ENCODE data around the gene TCERG1L. TPM values are rescaled to one million over a fixed set of nuclear protein-coding genes. Genes with fewer than 3 reads are reported as not detected.

TCERG1L gene
- total RNA-seq, 2 experiments from 2014 or later = not detected

GRCh38 chr10:131219584-131219886 is 92.0 kb downstream of the TCERG1L start:
- no peak overlapping the region for H3K27ac Mint-ChIP-seq
- H3K27me3 Mint-ChIP-seq = no peaks in the 10 kb centered on the region
- no peaks in the 10 kb centered on the region for H3K4me1 Mint-ChIP-seq
- DNase-seq = no peak
- no peaks in the 10 kb centered on the region for H3K36me3 Mint-ChIP-seq (ENCODE audit: low read depth)
- H3K9me3 Mint-ChIP-seq = no peaks in the 10 kb centered on the region
- no peak overlapping the region for H3K4me3 Mint-ChIP-seq
- POLR2A ChIA-PET = no interaction called here
- CTCF ChIA-PET = no interaction called here

- Mint-ChIP-seq H3K27me3 (no peaks in the 10 kb centered on the region), H3K36me3 (ENCODE audit: low read depth) (no peaks in the 10 kb centered on the region), H3K9me3 (no peaks in the 10 kb centered on the region), H3K4me1 (no peaks in the 10 kb centered on the region), H3K4me3 (no peak overlapping the region), H3K27ac (no peak overlapping the region)
- ChIA-PET CTCF (interaction anchor here (0.5 kb wide), 1 partner anchor 144 kb away, joined by 3 read pairs; no protein-coding TSS in a partner anchor), POLR2A (no interaction called here)
- no peak for DNase-seq
Measured at GRCh38 chr10:131218811-131219583, 92.5 kb downstream of the TCERG1L start.

DNA sequence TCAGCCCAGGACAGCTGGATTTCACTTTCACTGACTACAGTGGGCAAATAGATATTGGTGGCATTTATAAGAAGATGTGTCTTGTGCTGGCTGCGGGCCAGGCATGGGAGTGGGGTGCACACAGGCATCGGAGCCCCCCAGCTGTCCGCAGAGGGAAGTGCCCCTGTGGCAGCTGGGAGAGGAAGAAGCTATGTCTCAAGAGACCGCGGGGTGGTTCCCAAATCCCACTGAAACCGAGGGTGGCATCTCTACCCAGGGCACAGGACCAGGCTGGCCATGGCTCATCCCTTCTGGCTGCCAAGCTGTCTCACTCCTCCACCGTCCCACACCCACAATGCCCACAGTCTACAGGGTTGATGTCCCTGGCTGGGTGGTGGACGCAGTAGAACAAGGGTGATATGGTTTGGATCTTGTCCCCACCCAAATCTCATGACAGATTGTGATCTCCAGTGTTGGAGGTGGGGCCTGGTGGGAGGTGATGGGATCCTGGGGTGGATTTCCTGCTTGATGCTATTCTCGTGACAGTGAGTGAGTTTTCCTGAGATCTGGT is 94.8 kb downstream of the TCERG1L start:
- Mint-ChIP-seq H3K27ac (no peak overlapping the region), H3K9me3 (no peaks in the 10 kb centered on the region), H3K36me3 (ENCODE audit: low read depth) (no peaks in the 10 kb centered on the region), H3K4me1 (no peaks in the 10 kb centered on the region), H3K4me3 (no peak overlapping the region), H3K27me3 (no peaks in the 10 kb centered on the region)
- POLR2A ChIA-PET = no interaction called here
- CTCF ChIA-PET = no interaction called here
- no peak for DNase-seq

DNA sequence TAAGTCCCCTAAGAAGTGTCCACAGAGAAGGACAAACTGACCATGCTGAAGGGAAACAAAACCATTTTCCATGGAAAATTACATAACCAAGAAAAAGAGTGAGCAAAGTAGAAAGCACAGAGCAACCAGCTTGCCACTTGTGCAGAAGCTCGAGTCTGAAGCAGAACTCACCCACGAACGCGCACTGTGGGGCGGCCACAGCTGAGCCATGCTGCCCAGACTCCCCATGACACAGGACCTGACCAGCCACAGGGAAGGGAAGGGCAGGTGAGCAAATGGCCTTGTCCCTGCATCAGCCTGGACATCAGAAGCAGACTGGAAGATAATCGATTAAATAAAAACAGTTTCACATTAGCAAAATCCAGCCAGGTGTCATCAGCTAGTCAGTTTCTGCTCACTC is 95.7 kb downstream of the TCERG1L start:
- no peaks in the 10 kb centered on the region for H3K9me3 Mint-ChIP-seq
- no peaks in the 10 kb centered on the region for H3K36me3 Mint-ChIP-seq (ENCODE audit: low read depth)
- ChIA-PET POLR2A (no interaction called here), CTCF (no interaction called here)
- no peaks in the 10 kb centered on the region for H3K4me1 Mint-ChIP-seq
- no peaks in the 10 kb centered on the region for H3K27me3 Mint-ChIP-seq
- DNase-seq = no peak
- no peak overlapping the region for H3K27ac Mint-ChIP-seq
- H3K4me3 Mint-ChIP-seq = no peak overlapping the region

DNA sequence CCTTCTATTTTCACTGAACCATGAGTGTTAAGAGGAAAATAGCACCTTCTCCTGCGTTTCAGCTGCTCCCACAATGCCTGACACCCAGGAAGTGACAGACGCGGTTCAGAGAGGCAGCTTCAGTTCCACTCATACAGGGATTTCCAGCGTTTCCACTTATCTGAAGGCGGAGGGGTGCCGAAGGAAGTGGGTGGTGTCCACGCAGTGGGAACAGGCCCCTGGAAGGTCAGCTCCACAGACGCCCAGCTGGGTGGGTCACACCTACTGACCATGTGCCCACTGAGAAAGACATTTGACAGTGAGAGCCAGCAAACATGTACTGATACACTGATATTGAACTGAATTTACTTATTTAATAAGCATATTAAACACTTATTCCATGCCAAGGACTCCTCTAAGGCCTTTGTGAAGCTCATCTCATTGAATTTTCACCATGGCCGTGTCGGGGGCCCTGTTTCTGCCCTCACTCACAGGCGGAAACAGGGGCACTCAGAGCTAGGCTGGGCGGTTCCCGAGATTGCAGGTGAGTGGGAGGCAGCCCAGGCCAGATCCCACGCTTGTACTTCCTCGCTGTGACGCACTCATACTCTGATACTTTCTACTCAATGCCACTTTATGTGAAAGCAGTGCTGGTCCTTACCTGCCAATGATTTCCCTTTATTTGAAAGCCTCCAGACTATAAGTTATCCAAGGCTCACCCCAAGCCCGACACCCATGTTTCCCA is 96.8 kb downstream of the TCERG1L start:
- DNase-seq = no peak
- POLR2A ChIA-PET = no interaction called here
- CTCF ChIA-PET = no interaction called here
- H3K27ac Mint-ChIP-seq = no peak overlapping the region
- no peaks in the 10 kb centered on the region for H3K9me3 Mint-ChIP-seq
- H3K27me3 Mint-ChIP-seq = no peaks in the 10 kb centered on the region
- H3K4me3 Mint-ChIP-seq = no peak overlapping the region
- no peaks in the 10 kb centered on the region for H3K4me1 Mint-ChIP-seq
- H3K36me3 Mint-ChIP-seq (ENCODE audit: low read depth) = no peaks in the 10 kb centered on the region

DNA sequence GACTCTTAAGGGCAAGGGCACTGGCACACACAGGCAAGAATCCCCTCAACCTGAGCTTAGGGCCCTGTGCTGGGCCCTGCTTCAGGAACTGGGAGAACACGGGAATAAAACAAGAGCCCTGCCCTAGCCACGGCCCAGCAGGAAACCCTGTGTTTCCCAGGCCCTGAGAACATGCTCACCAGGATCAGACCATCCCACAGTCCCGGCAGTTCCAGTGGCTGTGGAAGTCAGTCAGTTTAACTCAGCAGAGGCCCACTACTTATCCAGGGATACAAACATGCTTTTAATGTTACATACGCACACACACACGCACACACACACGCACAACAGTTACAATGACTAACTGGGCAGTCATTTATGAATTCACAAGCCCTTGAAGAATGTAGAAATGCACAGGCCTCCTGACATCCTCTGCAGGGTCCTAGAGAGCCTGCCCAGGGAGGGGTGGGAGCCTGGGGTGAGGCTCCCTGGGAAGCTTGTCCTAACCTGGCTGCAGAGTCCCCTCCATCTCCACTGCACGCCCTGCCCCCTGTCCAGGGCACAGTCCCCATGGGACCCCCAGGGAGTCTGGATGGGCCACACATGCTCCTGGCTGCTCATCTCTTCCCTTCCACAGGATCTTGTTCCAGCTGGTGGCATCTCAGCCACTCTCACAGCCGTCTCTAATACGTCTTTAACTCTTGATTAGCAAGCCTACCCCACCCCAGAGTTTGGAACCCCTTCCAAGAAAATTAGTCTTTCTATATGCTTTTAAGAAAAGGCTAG is 97.6 kb downstream of the TCERG1L start:
- no peak overlapping the region for H3K4me3 Mint-ChIP-seq
- no peaks in the 10 kb centered on the region for H3K9me3 Mint-ChIP-seq
- no peaks in the 10 kb centered on the region for H3K4me1 Mint-ChIP-seq
- POLR2A ChIA-PET = no interaction called here
- no peak overlapping the region for H3K27ac Mint-ChIP-seq
- H3K36me3 Mint-ChIP-seq (ENCODE audit: low read depth) = no peaks in the 10 kb centered on the region
- H3K27me3 Mint-ChIP-seq = no peaks in the 10 kb centered on the region
- DNase-seq = no peak
- CTCF ChIA-PET = no interaction called here

DNA sequence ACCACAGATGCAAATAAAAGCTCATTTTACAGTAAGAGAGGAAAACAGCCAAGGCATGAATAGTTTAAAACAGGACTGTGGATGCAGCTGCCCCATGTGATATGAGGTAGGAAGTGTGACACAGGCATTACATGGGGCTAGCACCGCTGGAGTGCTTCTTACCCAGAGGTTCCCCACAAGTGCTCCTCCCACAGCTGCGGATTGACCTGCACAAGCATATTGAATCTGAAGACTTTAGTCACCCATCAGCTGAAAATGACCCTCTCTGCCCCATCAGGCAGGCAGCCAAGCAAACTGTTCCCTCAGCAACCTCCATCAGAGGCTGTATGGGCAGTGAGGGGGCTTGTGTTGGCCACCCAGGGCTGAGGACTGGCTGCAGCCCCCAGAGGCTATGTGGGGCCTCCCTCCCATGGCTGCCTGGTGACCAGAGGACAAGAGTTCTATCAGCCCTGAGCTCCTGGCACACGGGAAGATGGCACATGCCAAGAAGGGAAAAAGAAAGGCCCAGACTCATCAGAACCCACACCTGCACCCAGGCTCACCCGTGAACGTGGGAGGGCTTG is 98.7 kb downstream of the TCERG1L start:
- Mint-ChIP-seq H3K27ac (no peak overlapping the region), H3K27me3 (no peaks in the 10 kb centered on the region), H3K36me3 (ENCODE audit: low read depth) (no peaks in the 10 kb centered on the region), H3K9me3 (no peaks in the 10 kb centered on the region), H3K4me3 (no peak overlapping the region), H3K4me1 (no peaks in the 10 kb centered on the region)
- no peak for DNase-seq
- ChIA-PET CTCF (no interaction called here), POLR2A (no interaction called here)

- Mint-ChIP-seq H3K27ac (no peak overlapping the region), H3K4me3 (no peak overlapping the region), H3K4me1 (no peaks in the 10 kb centered on the region), H3K36me3 (ENCODE audit: low read depth) (no peaks in the 10 kb centered on the region), H3K9me3 (no peaks in the 10 kb centered on the region), H3K27me3 (no peaks in the 10 kb centered on the region)
- DNase-seq = no peak
- ChIA-PET POLR2A (no interaction called here), CTCF (no interaction called here)
Measured at GRCh38 chr10:131211965-131212619, 99.4 kb downstream of the TCERG1L start.

DNA sequence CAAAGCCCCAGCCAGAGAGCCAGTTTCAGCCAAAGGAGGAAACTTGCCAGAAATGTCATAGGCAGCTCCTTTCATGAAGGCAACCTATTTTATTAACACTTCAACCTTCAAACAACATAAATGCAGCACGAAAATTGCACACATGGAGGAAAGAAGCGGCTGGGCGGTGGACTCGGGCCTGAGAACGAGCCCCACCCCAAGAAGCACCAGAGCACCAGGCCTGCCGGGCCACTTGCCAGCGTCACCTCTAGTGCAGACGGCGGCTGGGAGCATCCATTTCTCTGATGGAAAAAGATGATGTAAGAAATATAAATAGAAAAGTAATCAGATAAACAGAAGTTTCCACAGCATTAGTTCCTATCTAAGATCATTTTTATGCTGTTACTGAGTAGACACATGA is 100.0 kb downstream of the TCERG1L start:
- POLR2A ChIA-PET = no interaction called here
- Mint-ChIP-seq H3K9me3 (no peaks in the 10 kb centered on the region), H3K27me3 (no peaks in the 10 kb centered on the region), H3K4me1 (no peaks in the 10 kb centered on the region), H3K27ac (no peak overlapping the region), H3K36me3 (ENCODE audit: low read depth) (no peaks in the 10 kb centered on the region), H3K4me3 (no peak overlapping the region)
- CTCF ChIA-PET = no interaction called here
- DNase-seq = no peak

DNA sequence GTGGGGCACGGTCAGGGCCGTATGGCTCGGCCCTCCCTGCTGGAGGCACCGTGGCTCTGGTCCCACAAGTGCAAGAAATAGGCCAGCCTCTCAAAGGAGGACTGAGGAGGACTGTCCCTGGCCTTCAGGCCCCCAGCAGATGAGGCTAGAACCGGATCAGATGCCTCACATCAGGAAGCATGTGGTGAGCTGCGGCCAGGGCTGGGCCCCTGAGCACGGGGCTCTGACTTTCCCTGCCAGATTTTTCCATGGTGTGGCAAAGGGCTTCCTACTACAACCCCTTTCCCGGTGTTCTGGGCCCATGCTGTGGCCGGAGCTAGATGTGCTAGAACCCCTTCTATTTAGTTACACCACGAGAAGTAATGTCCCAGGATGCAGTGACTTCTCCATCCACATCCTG is 100.4 kb downstream of the TCERG1L start:
- Mint-ChIP-seq H3K27me3 (no peaks in the 10 kb centered on the region), H3K36me3 (ENCODE audit: low read depth) (no peaks in the 10 kb centered on the region), H3K9me3 (no peaks in the 10 kb centered on the region), H3K4me1 (no peaks in the 10 kb centered on the region), H3K4me3 (no peak overlapping the region), H3K27ac (no peak overlapping the region)
- ChIA-PET CTCF (no interaction called here), POLR2A (no interaction called here)
- no peak for DNase-seq

GRCh38 chr10:131210181-131210580 is 101.3 kb downstream of the TCERG1L start:
- no peaks in the 10 kb centered on the region for H3K9me3 Mint-ChIP-seq
- H3K36me3 Mint-ChIP-seq (ENCODE audit: low read depth) = no peaks in the 10 kb centered on the region
- H3K27ac Mint-ChIP-seq = no peak overlapping the region
- CTCF ChIA-PET = no interaction called here
- DNase-seq = no peak
- no peaks in the 10 kb centered on the region for H3K27me3 Mint-ChIP-seq
- no peak overlapping the region for H3K4me3 Mint-ChIP-seq
- POLR2A ChIA-PET = no interaction called here
- H3K4me1 Mint-ChIP-seq = no peaks in the 10 kb centered on the region

GRCh38 chr10:131207584-131208532 is 103.7 kb downstream of the TCERG1L start:
- H3K4me1 Mint-ChIP-seq = no peaks in the 10 kb centered on the region
- POLR2A ChIA-PET = no interaction called here

More at GRCh38 chr10:131207584-131208532, 103.7 kb downstream of the TCERG1L start:
- CTCF ChIA-PET = no interaction called here
- Mint-ChIP-seq H3K4me3 (no peak overlapping the region), H3K9me3 (no peaks in the 10 kb centered on the region), H3K27me3 (no peaks in the 10 kb centered on the region), H3K27ac (no peak overlapping the region), H3K36me3 (ENCODE audit: low read depth) (no peaks in the 10 kb centered on the region)
- no peak for DNase-seq

Measured in activated CD4-positive, alpha-beta T cell treated with anti-CD3 and anti-CD28 coated beads, Interleukin-2, amount 10 ng/mL, durations not matched to agents 7 days and 5 days (primary cell).